T follicular helper cell (primary cell): Measurements from ENCODE around the gene DYNC2H1.

ENCODE experiments used
- DNase-seq: peaks from one replicate; pipeline ENCODE4 v3.0.0-alpha.2; 2020; ENCODE audit warnings: low read depth

Gene DYNC2H1

DNA sequence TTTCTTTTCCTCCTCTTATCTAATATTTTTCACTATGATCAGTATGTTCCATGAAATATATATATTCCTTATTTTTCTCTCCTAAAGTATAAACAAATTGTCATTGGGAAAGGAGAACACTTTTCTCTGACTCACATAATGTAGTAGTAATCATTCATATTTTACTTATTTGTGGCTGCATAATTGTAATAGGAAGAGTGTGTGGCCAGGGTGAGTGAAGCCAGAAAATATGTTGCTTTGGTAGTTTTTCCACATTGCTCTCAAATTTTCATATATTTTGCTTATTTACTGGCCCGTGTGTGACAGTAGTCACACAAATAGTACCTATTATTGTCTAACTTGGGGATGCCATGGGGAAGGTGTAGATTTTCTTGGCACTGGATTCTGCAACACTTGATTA is 172.1 kb downstream of the DYNC2H1 start:
- DNase-seq, result no peak

DNA sequence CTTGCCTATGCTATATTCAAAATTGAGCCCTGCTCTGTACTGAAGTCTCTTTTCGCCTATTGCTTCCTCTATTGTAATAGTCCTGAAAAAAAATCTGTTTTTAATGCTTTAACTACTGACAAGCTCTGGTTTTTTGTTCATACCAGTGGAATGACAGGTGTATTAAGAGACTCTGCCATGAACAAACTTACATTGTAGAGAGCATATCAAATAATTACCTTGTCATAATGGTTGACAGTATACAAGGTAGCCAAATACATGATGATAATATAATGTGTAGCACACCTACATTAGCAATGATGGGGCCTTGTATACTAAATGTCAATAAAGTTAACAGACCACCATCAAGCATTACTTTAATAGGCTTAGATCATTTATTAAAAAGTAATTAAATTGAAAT is 175.0 kb downstream of the DYNC2H1 start:
- DNase-seq, result no peak

DNA sequence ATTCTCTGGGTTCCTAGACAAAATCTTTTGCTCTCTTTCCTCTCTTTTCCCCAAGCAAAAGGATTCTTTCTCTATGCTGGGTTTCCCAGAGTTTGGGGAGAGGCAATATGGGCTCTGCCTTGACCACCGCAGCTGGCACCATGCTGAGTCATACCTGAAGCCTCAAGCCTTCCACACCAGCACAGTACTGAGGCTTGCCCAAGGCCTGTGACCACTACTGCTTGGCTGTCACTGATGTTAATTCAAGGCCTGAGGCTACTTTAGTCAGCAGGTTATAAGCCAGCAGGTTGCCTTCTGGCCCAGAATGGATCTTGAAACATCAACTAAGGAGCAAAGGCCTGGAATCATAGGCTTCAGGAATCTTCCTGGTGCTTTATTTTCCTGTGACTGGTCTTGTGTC is 185.3 kb downstream of the DYNC2H1 start:
- DNase-seq, result no peak

DNA sequence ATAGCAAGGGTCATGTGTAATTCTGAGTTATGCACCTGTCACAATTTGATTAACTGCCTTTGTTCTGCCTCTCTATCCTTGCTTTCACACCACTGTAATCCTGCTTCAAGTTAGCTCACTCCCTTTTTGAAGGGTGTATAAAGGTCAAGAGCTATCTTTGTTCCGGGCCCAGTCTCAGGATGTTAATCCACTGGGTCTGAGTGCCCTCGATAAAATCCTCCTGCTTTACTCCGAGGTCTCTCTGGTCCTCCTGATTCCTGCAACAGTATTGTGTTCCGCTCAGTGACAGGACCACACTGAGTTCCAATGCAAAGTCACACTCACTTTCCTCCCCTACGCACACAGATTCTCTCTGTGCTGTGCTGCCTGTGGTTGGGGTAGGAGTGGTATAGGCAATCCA is 186.5 kb downstream of the DYNC2H1 start:
- no peak for DNase-seq

DNA sequence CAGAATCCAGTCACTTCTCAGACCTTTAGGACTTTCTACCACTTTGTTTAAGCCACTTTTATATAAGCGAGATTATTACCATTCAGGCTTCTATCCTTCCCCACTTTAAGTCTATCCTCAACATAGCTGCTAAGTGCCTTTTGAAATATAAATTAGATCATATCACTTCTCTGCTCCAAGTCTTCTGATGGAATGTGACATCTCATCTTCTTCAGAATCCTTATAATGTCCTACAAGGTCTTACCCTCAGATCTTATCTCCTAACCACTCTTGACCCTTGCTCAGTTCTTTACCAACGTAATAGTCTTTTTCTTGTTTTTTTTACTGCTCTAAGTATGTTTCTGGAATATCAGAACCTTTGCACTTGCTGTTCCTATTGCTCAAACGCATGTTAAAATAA is 188.7 kb downstream of the DYNC2H1 start:
- DNase-seq, result no peak

DNA sequence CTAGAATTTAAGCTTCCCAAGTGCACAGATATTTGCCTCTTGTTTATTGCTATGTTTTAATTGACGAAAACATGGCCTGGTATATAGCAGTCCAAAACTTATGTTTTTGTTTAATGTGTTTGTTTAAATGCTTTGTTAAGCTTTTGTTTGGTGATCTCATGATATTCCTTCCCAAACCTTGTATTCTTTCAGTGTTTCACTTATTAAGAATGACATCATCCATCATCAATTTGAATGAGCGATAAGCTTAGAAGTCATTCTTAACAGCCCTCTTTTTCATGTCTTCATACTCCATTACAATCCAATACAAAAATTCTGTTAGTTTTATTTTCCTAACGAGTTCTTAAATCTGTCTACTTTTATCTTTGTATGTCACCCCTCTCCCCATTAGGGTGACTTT is 206.0 kb downstream of the DYNC2H1 start:
- no peak for DNase-seq

DNA sequence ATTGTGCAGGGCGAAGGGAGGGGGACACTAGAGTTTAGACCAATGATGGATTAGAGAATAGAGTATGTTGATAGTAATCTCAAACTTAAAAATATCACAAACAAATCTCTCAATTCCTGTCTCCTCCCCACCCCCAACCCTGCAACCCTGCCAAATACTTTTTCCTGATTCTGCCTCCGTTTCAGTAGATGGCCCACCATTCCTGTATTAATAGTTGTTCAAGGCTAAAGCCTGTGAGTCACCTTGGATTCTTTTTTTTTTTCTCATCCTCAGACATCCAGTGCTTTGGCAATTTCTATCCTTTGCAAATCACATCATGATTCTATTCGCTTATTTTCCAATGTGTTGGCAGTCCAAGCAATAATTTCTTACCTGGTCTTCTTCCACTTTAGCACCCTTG is 207.9 kb downstream of the DYNC2H1 start:
- DNase-seq, result no peak

DNA sequence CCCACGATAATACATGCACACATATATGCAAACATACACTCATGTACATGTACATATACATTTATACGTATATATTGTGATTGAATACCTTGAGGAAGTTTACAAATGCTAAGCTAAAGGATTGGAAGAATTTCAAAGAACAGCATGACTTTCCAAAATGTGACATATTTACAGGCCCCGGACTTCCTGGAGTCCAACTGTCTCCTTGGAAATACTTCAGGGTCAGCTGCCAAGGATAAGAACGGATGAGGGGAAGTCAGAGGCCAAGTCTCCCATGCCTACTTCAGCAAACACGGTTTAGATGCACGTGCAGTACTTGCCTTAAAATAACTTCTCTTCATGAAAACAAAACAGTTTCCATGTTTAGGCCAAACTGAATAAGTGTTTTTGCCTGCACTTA is 213.6 kb downstream of the DYNC2H1 start:
- DNase-seq, result no peak

DNA sequence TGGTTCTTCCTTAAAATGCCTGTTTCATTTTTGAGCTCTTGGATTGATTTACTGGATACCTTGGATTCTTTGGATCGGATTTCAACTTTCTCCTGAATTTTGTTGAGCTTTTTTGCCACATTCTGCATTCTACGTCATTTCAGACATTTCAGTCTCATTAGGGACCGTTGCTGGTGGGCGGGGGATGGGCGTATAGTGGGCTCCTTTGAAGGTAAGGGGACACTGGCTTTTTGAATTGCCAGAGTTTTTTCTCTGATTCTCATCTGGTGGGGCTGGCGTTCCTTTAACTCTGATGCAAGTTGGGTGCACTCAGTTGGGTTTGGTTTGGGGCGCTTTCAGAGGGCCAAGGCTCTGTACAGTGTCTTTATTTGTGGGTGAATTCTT is 216.5 kb downstream of the DYNC2H1 start:
- no peak for DNase-seq

DNA sequence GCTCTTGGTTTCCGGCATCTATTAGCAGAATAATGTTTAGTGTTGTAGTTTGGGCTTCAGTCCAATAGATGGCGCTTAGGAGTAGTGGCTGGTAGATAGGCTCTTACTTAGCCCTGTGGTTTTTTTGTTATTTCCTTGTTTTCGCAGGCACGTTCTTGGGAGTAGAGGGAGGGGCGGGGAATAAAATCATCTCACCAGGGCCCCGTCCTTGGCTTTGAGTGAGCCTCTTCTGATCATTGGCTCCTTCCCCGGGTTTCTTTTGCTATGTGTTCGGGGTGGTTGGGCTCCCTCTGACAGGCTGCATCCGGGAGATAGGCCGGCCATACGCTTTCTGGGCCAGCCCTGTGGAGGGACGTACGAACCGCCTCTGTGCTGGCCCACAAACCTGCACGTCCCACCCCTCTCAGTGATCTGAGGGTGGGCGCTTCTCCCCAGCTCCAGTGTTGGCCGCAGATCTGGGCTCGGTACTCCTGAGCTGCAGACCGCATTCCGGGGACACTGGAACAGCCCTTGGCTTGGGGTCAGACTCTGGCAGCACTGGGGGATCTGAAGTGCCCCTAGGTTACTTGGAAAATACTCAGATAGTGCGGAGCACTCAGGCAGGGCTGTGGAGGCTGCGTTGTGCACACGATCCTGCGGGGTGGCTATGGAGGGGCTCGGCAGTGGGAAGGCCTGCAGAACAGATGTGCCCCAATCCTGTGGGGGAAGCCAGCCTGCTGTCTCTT is 217.0 kb downstream of the DYNC2H1 start:
- DNase-seq, result no peak

DNA sequence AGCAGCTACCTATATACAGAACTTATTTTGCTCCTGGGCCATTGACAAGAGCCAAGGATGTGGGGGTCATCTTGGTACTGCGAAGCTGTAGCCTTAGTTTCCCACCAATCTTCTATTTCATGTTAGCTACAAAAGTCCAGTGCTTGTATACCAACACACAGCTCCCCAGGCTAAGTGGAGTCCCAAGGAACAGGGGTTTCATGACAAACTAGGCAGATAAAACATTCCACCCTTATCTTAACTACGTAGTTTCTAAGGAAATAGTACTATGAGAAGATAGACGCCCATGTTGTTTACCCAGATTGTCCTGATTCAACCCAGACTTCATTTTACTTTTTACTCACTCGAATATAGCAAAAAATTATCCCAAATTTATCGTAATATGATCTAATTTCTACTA is 218.5 kb downstream of the DYNC2H1 start:
- no peak for DNase-seq

DNA sequence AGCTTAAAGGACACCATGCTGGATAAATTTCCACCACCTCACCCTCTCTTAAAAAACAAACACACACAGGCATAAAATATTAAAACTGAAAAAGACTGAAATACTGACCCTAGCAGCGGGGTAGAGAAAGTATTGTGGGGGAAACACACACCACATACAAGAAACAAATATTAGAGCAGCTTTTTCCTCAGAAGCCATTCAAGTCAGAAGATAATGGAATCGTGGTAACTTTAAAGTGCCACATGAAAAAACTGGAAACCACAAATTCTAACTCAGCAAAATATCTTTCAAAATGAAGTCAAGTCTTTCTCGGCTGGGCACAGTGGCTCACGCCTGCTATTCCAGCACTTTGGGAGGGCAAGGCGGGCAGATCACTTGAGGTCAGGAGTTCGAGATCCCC is 223.2 kb downstream of the DYNC2H1 start:
- DNase-seq, result no peak

DNA sequence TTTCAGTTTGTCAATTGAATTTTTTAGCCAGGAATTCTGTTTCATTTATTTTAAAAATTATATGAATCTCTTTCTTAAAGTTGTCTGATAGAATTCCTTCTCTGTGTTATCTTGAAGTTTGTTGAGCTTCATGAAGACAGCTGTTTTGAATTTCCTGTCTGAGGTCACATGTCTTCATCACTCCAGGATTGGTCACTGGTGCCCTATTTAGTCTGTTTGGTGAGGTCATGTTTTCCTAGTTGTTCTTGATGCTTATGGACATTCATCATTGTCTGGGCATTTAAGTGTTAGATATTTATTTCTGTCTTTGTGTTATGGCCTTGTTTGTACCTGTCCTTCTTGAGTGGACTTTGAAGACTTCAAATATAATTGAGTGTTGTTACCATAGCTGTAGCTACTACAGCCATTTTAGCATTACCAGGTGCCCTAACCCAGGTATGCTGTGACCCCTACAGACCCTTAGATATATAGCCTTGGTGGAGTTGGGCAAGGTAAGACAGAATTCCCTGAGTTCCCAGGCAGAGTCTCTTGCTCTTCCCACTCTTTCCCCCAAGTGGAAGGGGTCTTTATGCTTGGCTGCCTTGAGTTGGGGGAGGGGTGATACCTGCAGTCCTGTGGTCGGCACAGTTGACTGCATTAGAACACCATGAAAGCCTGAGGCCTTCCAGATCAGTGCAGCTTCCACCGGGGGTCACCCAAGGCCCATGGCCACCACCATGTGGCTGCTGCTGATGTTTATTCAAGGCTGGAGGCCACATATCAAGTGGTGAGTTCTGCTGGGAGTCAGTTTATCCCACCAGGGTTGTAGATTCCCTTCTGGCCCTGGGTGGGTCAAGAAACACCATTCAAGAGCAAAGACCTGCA is 229.6 kb downstream of the DYNC2H1 start:
- DNase-seq, result no peak

DNA sequence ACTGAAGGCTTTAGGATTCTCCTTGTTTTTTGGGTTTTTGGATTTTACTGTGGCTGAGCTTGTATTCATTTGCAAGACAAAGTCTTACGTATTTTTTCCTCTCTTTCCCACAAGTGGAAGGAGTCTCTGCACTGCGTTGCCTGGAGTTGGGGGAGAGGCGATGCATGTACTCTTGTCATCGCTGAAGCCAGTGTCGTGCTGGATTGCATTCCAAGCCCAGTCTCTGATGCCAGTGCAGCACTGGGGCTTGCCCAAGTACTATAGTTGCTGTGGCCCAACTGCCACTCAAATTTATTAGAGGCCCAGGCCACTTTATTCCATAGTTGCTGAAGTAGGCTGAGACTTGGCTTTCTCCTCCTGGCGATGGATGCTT is 230.2 kb downstream of the DYNC2H1 start:
- DNase-seq, result no peak

DNA sequence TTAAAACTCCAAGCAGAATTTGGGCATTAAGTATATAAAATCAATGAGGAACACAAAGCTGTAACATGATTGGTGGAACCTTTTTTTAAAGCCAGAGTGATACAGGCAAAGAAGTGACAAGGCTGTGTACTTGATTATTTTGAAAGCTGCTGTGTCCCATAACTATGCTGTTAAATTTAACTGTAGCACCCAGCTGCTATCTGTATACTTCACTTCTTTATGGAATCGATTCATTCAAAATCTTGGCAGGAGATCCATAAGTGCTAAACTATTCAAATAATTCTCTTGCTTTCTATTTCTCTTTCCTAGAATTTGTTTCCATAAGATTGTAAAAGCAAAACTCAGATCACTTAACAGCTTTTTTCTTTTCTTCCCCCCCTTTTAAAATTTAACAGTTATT is 231.7 kb downstream of the DYNC2H1 start:
- DNase-seq, result no peak

DNA sequence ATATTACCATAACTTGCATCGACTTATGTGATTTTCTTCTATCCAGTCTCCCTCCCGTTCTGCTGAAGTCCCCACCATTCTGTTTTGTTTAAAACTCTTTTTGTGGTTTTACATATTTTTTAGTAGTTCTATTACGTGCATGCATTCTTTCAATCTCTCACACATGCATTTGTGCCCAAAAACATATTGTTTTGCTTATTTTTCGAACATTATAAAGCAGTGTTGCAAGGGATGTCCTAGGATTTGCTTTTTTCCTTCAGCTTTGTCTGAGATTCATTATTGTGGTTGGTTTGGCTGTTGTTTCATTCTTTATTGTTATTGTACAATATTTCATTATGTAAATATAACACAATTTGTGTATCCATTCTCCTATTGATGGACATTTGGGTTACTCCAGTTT is 235.7 kb downstream of the DYNC2H1 start:
- DNase-seq, result no peak

DNA sequence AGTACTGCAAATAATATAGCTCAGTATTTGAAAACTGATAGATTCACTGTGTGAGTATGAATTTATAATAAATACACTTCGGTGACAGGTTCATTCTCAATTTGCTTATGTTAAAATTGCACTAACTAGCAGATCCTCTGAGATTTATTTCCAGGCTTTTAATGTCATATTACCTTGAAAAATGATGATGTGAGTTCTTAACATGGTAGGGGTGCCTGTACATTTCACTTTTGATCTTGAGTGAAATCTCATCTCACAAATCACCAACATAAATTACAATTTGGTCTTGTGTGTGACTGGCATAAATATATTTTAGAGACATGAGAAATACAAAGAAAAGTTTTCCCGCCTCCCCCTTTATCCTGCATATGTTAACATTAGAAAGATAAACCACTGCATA is 240.4 kb downstream of the DYNC2H1 start:
- DNase-seq, result no peak

DNA sequence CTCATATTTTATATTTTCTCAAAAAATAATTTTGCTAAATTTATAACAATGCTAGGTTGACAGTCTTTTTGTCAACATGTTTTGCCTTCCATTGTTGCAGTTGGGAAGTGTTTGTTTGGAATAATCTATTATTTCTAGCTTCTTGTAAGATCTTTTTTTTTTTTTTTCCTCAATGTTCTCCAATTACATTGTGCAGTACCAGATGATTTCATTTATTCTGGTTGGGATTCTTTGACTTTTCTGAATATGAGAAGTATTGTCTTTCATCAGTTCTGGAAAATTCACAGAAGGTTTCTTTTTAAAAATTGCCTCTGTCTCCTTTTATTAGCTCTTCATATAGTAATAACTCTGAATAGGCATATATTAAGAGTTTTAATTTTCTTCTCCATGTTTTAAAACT is 245.4 kb downstream of the DYNC2H1 start:
- DNase-seq, result no peak

DNA sequence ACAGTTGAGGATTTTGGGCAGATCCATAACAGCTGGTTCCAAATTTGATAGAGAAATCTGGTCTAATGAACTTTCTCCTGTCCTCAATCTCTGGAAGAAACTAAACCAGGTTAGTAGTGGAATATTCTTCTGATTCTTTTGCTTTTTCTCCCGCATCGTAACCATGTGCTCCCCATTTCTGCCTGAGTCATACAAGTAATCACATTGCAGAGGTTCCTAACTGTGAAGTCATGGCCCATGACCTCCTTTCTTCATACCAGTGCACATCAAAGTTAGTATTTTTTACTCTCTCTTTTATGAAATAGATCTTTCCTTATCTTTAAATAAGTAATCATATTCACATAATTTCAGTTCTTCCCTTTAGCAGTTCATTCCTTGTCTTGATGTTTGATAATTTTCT is 249.0 kb downstream of the DYNC2H1 start:
- no peak for DNase-seq

DNA sequence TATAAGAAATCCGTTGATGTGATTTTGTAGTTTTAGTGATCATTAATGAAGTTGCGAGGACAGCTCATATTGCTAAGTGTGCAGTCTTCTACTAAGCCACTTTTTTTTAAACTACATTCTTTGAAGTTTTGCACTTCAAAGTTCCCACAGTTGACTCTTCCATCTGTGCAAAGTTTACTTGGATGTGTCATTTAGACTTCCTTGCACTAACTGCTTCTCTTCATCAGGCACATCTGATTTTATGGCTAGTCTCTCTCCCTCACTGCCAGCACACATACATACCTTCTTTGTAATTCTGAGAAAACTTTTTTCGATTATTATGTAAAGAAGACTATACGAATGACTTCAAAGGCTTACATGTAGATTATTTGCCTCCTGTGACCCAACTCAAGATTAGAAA is 250.0 kb downstream of the DYNC2H1 start:
- DNase-seq, result no peak

DNA sequence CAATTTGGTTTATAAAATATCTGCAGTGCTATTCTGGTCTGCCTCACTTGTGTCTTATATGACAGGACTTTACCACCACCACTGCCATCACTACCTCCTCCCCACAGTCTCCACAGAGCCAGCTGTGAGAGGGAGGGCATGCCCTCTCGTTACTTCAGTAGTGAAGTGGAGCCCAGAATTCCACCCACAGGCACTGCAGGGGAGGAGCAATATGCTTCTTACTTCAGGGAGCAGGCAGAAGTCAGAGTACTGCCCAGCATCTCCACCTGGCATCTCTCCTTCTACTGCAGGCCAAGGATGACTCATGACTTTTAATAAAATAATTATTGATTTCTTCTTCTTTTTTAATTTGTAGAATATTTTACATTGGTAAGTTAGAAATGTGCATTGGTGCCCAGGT is 255.5 kb downstream of the DYNC2H1 start:
- DNase-seq, result no peak

DNA sequence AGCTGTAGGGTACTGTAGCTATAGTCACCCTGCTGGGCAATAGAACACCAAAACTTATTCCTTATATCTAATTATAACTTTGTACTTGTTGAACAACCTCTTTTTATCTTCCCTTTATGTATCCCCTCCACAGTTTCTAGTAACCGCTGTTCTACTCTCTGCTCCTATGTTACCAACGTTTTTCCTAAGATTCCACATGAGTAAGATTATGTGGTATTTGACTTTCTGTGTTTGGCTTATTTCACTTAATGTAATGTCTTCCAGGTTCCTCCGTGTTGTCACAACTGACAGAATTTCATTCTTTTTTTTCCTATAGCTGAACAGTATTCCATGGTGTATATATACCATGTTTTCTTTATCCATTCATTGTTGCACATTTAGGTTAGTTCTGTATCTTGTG is 258.4 kb downstream of the DYNC2H1 start:
- DNase-seq, result no peak

DNA sequence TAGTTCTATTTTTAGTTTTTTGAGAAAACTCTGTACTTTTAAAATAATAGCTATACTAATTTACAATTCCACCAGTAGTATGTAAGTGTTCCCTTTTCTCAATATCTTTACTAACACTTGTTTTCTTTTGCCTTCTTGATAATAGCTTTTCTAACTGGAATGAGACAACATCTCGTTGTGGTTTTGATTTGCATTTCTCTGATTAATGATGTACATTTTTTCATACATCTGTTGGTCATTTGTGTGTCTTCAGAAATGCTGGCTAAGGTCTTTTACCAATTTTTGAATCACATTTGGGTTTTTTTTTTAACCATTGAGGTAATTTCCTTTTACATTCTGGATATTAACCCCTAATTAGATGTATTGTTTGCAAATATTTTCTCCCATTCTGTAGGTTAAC is 258.9 kb downstream of the DYNC2H1 start:
- DNase-seq, result no peak

DNA sequence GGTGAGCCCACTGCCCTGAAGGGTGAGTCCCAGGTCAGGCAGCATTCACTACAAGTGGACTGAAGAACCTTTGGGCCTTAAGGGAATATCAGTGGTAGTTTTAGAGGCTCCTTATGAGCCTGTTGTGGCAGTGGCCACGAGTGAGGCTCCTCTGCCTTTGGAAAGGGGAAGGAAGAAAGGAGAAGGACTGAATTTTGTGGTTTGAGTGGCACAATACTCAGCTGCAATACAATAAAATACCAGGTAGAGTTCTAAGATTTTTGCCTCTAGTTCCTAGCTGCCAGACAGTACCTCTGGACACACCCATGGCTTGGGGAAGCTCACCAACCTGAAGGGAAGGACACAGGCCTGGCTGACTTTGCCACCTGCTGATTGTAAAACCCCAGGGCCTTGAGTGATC is 260.9 kb downstream of the DYNC2H1 start:
- no peak for DNase-seq
